ENCODE measurements around the gene ACKR4.

DNA sequence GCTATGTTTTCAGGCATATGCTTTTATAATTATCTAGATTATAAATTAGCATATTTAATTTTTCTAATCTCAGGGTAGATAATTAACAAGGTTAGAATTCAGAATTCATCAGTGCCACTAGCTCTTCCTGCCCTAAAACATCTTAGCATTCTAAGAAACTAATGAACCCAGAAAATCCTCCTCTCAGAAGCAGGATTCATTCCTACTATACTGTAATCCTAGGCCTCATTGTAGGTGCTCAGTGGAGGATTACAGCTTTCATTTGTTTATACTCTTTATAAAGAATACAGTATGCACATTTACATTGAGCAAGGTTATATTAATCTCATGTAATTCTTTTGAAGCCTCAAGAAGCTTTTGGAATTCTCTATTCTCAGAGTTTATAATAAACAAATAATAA is 41.6 kb downstream of the ACKR4 start:
- TF ChIP-seq, protein P1, sequence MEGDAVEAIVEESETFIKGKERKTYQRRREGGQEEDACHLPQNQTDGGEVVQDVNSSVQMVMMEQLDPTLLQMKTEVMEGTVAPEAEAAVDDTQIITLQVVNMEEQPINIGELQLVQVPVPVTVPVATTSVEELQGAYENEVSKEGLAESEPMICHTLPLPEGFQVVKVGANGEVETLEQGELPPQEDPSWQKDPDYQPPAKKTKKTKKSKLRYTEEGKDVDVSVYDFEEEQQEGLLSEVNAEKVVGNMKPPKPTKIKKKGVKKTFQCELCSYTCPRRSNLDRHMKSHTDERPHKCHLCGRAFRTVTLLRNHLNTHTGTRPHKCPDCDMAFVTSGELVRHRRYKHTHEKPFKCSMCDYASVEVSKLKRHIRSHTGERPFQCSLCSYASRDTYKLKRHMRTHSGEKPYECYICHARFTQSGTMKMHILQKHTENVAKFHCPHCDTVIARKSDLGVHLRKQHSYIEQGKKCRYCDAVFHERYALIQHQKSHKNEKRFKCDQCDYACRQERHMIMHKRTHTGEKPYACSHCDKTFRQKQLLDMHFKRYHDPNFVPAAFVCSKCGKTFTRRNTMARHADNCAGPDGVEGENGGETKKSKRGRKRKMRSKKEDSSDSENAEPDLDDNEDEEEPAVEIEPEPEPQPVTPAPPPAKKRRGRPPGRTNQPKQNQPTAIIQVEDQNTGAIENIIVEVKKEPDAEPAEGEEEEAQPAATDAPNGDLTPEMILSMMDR (conservative IDR thresholded peaks at IDR 0.05), result no peak
- no peak for TF ChIP-seq ZFX (IDR thresholded peaks at IDR 0.05)

Measured in C4-2B (cell line).